A204.1 (cell line): ENCODE data around the gene SHISA3.

ENCODE experiments used
- FAIRE-seq: peaks from 2 replicates; lab custom pipeline; 2012; peaks lifted over from hg19 to GRCh38; lab: Jason Lieb, UNC

The SHISA3 gene

GRCh38 chr4:42392436-42392835 lies 4.9 kb upstream of the SHISA3 start:
- no peak for FAIRE-seq

GRCh38 chr4:42395595-42395994 lies 1.7 kb upstream of the SHISA3 start:
- FAIRE-seq: no peak

GRCh38 chr4:42396361-42396751 lies 932 bp upstream of the SHISA3 start:
- no peak for FAIRE-seq

- no peak for FAIRE-seq
These were observed 415 bp downstream of the SHISA3 start for GRCh38 chr4:42397635-42398170.

- FAIRE-seq: no peak
These were observed 1.0 kb downstream of the SHISA3 start for GRCh38 chr4:42398171-42398870.

GRCh38 chr4:42398871-42399331 lies 1.6 kb downstream of the SHISA3 start:
- no peak for FAIRE-seq

- FAIRE-seq: no peak
These were observed 2.1 kb downstream of the SHISA3 start for GRCh38 chr4:42399393-42399792.

GRCh38 chr4:42401171-42401570 lies 3.9 kb downstream of the SHISA3 start:
- no peak for FAIRE-seq

GRCh38 chr4:42404001-42404400 lies 6.7 kb downstream of the SHISA3 start:
- no peak for FAIRE-seq

GRCh38 chr4:42410446-42410845 lies 13.2 kb downstream of the SHISA3 start:
- no peak for FAIRE-seq

GRCh38 chr4:42411803-42412202 lies 14.5 kb downstream of the SHISA3 start:
- FAIRE-seq: no peak

GRCh38 chr4:42412251-42412650 lies 15.0 kb downstream of the SHISA3 start:
- no peak for FAIRE-seq

GRCh38 chr4:42415281-42415680 lies 18.0 kb downstream of the SHISA3 start:
- FAIRE-seq: no peak

- FAIRE-seq: no peak
These were observed 18.7 kb downstream of the SHISA3 start for GRCh38 chr4:42416017-42416416.

- no peak for FAIRE-seq
These were observed 20.3 kb downstream of the SHISA3 start for GRCh38 chr4:42417550-42417949.

- FAIRE-seq: no peak
These were observed 22.9 kb downstream of the SHISA3 start for GRCh38 chr4:42420140-42420539.

- FAIRE-seq: no peak
These were observed 28.1 kb downstream of the SHISA3 start for GRCh38 chr4:42425146-42426065.

GRCh38 chr4:42428036-42428435 lies 30.7 kb downstream of the SHISA3 start:
- FAIRE-seq: no peak

- FAIRE-seq: no peak
These were observed 39.8 kb downstream of the SHISA3 start for GRCh38 chr4:42436928-42437565.

- FAIRE-seq: no peak
These were observed 42.8 kb downstream of the SHISA3 start for GRCh38 chr4:42440083-42440482.

- FAIRE-seq: no peak
These were observed 45.3 kb downstream of the SHISA3 start for GRCh38 chr4:42442601-42443000.

GRCh38 chr4:42445038-42445437 lies 47.8 kb downstream of the SHISA3 start:
- FAIRE-seq: no peak

- no peak for FAIRE-seq
These were observed 49.5 kb downstream of the SHISA3 start for GRCh38 chr4:42446823-42447222.
